ENCODE data around the gene BCKDK.
"Not testable (repeated sequence)": the region's sequence is repeated elsewhere in the genome, so short reads cannot be mapped to it uniquely, and the experiment has no call there.

The BCKDK gene

DNA sequence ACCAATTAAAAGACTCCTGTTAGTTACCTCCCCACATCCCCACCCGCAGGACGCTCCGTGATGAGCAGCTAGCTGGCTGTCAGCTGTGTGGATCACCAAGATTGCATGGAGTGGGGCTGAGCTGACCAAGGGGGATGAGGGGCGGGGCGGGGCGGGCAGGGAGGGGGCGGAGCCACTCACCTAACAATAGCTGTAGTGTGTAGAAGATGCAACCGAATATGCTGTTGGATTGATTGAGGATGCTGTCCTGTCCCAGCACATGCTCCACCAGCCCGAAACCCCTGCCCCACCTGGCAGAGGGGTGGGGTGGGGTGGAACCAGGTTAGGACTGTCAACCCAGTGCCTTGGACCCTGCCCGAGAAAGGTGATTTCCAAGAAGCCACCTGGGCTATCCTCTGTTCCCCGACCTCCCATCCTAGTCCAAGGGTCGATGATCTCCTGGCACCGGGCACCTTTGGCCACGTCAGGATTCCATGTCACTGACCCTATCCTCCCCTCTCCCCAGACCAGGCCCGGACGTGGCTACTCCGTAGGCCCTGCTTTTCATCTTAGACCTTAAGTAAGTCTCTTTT is 15.0 kb upstream of the BCKDK start:
- peak in 4 of 10 donors; percentile 32 to 76 (median 51) for DNase-seq
- intact Hi-C loops (cut with DNase I): no loop called here

- peak in 1 of 10 donors; percentile 81 for DNase-seq
- intact Hi-C loops (cut with DNase I): loop anchor here (1.0 kb wide), 1 partner anchor 48 kb away; no protein-coding TSS in a partner anchor
These were observed 14.1 kb upstream of the BCKDK start for GRCh38 chr16:31094088-31094423.

DNA sequence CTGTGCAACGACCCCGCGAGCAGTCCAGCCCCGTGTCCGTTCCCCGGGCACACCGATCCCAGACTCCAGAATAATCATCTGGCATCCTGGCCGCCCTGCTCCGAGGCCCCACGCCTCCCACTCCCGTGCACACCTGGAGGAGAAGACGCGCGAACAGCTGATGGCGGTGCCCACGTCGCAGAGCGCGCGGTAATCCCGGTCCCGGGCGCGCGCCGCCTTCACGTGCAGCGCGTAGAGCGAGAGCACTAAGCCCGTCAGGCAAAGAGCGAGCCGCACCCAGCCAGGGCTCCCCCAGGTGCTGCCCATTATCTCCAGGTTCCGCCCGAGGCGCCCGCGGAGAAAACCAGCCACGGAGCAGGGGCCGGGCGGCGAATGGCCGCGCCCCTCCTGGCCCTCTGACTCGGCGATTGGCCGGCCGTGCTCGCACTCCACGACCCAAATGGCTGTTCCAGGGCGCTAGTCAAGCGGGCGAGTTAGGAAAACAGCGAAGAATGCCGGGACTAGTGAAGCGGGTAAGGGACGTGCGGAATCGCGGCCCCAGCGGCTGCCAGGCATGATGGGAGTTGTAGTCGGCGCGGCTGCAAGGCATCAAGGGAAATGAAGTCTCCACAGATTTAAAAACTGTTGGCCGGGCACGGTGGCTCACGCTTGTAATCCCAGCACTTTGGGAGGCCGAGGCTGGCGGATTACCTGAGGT is 13.6 kb upstream of the BCKDK start, which contains the start of gene VKORC1:
VKORC1 (minus strand) TSS at position 374 of the 697 bp plus-strand sequence; CDS start at position 306, 68 bp downstream.
- intact Hi-C loops (cut with DNase I): loop anchor here (1.0 to 5.0 kb wide), 2 partner anchors 48 to 107 kb away; partner anchors contain the start of gene HSD3B7
- DNase-seq: peak; percentile 90 to 99 (median 94)

DNA sequence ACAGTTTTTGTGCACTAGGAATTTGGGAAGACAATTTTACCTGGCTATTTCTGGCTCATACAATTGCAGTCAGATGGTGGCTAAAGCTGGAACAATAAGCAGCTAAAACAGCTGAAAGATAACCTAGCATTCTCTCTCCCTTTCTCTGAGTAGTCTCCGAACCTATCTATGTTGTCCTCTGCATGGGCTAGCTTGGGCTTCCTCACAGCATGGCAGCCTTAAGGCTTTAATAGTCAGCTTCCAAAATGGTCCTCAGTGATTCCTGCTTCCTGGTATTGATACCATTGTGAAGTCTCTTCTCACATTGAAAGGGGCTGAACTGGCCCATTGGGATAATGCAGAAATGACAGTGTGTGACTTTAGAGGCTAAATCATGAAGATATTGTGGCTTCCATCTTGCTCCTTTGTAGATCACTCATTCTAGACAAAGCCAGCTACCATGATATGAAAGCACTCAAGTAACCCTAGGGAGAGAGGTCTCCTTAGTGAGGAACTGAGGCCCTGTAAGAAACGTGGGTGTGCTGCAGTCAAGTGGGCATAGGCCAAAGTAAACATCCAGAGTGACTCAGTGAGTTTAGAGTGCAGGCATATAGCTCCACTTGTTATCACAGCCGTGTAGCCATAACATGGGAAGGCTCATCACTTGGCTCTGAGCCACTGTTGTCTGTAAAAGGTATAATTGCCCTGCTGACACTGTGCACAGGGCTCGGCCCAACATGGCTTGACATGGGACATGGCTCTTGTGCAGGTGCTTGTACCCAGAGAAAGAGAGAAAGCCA is 8.1 kb upstream of the BCKDK start:
- intact Hi-C loops (cut with DNase I): loop anchor here (5.0 kb wide), 1 partner anchor 113 kb away; the partner anchor contains the start of gene HSD3B7
- DNase-seq: no peak

- DNase-seq; intact Hi-C loops (cut with DNase I): not testable (repeated sequence)
These were observed 7.1 kb upstream of the BCKDK start for GRCh38 chr16:31100876-31101641.

DNA sequence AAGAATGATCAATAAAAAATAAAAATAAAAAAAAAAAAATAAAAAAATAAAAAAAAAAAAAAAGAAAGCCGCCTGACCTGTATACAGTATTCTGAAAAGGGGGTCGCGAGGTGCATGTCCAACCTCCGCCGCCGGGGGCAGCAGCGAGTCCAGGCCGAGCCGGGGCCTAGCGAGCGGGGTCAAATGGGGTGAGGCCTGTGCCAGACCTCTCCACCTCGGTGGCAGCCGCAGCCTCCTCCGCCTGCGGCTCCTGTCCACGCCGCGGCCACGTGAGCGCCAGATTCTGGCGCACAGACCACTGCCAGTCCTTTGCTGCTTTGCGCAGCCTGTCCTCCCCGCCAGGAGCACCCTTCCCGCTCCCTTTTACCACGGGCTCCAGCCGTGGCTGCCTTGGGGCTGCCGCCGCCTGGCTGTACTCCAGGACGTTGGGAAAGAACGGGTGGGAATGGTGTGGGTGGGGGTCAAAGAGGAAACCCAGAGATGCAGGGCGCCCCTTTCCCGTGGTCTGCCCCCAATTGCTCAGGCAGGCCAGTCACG is 2.4 kb upstream of the BCKDK start:
- DNase-seq: peak; percentile 67 to 96 (median 82)
- intact Hi-C loops (cut with DNase I): loop anchor here (5.0 kb wide), 1 partner anchor 37 kb away; no protein-coding TSS in a partner anchor

GRCh38 chr16:31106509-31107464 is 1.4 kb upstream of the BCKDK start:
- DNase-seq: peak in 2 of 10 donors; percentile 9 to 40
- intact Hi-C loops (cut with DNase I): loop anchor here (5.0 kb wide), 1 partner anchor 36 kb away; no protein-coding TSS in a partner anchor

GRCh38 chr16:31107465-31107867 is 720 bp upstream of the BCKDK start:
- intact Hi-C loops (cut with DNase I): loop anchor here (5.0 kb wide), 1 partner anchor 35 kb away; no protein-coding TSS in a partner anchor

GRCh38 chr16:31108794-31109558 is 790 bp downstream of the BCKDK start:
- intact Hi-C loops (cut with DNase I): loop anchor here (5.0 kb wide), 1 partner anchor 33 kb away; no protein-coding TSS in a partner anchor
- DNase-seq: no peak

More at GRCh38 chr16:31107465-31107867, 720 bp upstream of the BCKDK start:
- peak in 1 of 10 donors; percentile 78 for DNase-seq

- no peak for DNase-seq
- intact Hi-C loops (cut with DNase I): loop anchor here (5.0 to 10.0 kb wide), 2 partner anchors 33 to 345 kb away; partner anchors contain the start of gene ARMC5
These were observed 1.4 kb downstream of the BCKDK start for GRCh38 chr16:31109622-31110021.

DNA sequence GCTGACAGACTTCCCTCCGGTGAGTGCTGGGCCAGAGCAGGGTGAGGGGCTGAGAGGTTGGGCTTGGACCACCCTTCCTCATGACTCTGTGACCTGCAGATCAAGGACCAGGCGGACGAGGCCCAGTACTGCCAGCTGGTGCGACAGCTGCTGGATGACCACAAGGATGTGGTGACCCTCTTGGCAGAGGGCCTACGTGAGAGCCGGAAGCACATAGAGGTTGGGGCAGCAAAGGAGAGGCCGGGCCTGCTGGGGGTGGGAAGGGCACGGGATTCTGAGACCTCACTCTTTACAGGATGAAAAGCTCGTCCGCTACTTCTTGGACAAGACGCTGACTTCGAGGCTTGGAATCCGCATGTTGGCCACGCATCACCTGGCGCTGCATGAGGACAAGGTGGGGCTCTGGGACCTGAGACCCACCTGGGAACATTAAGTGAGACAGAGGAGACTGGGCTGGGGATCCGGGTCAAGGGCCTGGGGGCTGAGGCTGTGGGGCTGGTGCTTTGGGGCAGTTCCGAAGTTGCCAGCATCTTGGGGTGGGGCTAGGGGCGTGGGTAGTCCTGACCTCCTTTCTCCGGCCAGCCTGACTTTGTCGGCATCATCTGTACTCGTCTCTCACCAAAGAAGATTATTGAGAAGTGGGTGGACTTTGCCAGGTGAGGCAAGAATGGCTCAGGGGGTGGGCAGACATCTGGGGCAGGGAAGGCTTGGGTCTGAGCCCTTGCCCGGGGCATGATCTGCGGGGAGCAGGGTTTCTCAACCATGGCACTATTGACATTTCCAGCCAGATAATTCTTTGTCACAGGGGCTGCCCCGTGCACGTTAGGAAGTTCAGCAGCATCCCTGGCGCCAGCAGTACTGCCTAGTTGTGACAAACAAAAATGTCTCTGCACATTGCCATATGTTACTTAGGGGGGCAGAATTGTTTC is 2.2 kb downstream of the BCKDK start:
- intact Hi-C loops (cut with DNase I): loop anchor here (10.0 kb wide), 1 partner anchor 344 kb away; the partner anchor contains the start of gene ARMC5
- DNase-seq: peak in 1 of 10 donors; percentile 56

DNA sequence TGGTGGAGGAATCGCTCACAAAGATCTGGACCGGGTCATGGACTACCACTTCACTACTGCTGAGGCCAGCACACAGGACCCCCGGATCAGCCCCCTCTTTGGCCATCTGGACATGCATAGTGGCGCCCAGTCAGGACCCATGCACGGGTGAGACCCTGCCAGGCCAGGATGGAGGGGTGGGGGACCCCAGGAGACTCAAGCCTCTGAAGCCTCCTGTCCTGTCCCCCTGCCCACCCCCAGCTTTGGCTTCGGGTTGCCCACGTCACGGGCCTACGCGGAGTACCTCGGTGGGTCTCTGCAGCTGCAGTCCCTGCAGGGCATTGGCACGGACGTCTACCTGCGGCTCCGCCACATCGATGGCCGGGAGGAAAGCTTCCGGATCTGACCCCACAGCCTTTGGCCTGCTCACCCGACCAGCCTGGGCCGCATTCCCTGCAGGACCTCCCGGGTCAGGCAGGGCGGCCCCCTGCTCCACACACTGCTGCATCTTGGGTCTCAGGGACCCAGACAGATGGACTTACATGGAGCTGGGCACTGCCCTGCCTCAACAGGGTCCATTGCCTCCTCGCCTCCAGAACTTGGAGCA is 3.8 kb downstream of the BCKDK start:
- intact Hi-C loops (cut with DNase I): loop anchor here (10.0 kb wide), 1 partner anchor 343 kb away; the partner anchor contains the start of gene ARMC5
- DNase-seq: no peak

DNA sequence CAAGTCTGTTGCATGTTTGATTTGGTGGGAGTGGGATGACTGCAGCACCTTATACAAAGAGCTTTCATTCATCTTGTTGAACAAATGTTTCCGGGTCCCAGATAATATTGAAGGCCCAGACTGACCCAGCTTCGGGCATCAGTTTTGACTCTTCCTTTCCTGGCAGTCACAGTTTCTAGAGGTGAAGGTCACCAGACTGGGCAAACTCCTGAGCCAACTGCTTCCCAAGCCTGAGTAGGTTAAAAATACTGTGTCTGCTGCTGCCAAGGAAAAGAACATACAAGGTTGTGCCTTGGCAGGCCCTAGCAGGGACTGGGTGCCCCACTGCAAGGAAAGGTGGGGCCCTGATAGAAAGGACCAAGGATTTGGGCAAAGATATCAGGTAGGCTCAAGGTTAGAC is 4.5 kb downstream of the BCKDK start:
- intact Hi-C loops (cut with DNase I): loop anchor here (10.0 kb wide), 1 partner anchor 342 kb away; the partner anchor contains the start of gene ARMC5
- no peak for DNase-seq

GRCh38 chr16:31113121-31114120 is 5.2 kb downstream of the BCKDK start:
- no peak for DNase-seq
- intact Hi-C loops (cut with DNase I): loop anchor here (10.0 kb wide), 1 partner anchor 341 kb away; the partner anchor contains the start of gene ARMC5

- intact Hi-C loops (cut with DNase I): loop anchor here (10.0 kb wide), 1 partner anchor 340 kb away; the partner anchor contains the start of gene ARMC5
- no peak for DNase-seq
These were observed 6.3 kb downstream of the BCKDK start for GRCh38 chr16:31114468-31114867.
